Upper lobe of left lung (tissue), 6 donors: ENCODE results near the gene FCN3. TPM values are rescaled to one million over a fixed set of nuclear protein-coding genes. Genes with fewer than 3 reads are reported as not detected.

Experiments used
- ATAC-seq, 2 donors: fragments of 200-7000 bp; cut with Tn5 transposase; one replicate each; pipeline ENCODE4 v1.9.1; 2022; ENCODE audit warnings: mild to moderate bottlenecking in 2 of 2, moderate library complexity in 2 of 2; ENCODE audit not compliant: low FRiP score in 2 of 2
- DNase-seq, 2 donors: peaks; one replicate each; pipeline ENCODE4 v3.0.0-alpha.2; 2019 to 2020
- H3K27ac ChIP-seq, 4 donors: fragments of 200-600 bp; sonication (generic); one replicate each; pipeline ENCODE4 v1.5.1; 2016 to 2019
- H3K27me3 ChIP-seq, 4 donors: fragments of 200-600 bp; sonication (generic); one replicate each; pipeline ENCODE4 v1.5.1; 2017 to 2019
- H3K36me3 ChIP-seq, 4 donors: fragments of 200-600 bp; sonication (generic); one replicate each; pipeline ENCODE4 v1.5.1; 2016 to 2019
- H3K4me1 ChIP-seq, 4 donors: fragments of 200-600 bp; sonication (generic); one replicate each; pipeline ENCODE4 v1.5.1; 2018 to 2019
- H3K4me3 ChIP-seq, 4 donors: fragments of 200-600 bp; sonication (generic); one replicate each; pipeline ENCODE4 v1.5.1; 2017 to 2019; ENCODE audit warnings: mild to moderate bottlenecking in 2 of 4, moderate library complexity in 1 of 4
- H3K9me3 ChIP-seq, 4 donors: fragments of 200-600 bp; sonication (generic); one replicate each; pipeline ENCODE4 v1.5.1; 2018 to 2019
- CTCF ChIP-seq, 6 experiments: fragments of 450-650 bp in 4 of 6; fragments of 200-600 bp in 2 of 6; sonication (generic) in 2 of 6; IDR thresholded peaks; one replicate each; pipeline ENCODE4 v1.5.1; 2016 to 2019; ENCODE audit warnings: antibody characterized with exemption in 6 of 6
- EP300 ChIP-seq, 4 donors: sonication (generic); formaldehyde crosslinking; IDR thresholded peaks; one replicate each; pipeline ENCODE4 v1.5.1; 2017; ENCODE audit warnings: antibody characterized with exemption in 4 of 4, control low read depth in 2 of 4
- POLR2A ChIP-seq, 4 donors: fragments of 450-650 bp; IDR thresholded peaks; one replicate each; pipeline ENCODE4 v1.5.1; 2016 to 2017; ENCODE audit warnings: antibody characterized with exemption in 4 of 4, mild to moderate bottlenecking in 2 of 4
- POLR2AphosphoS5 ChIP-seq, 2 donors: sonication (generic); formaldehyde crosslinking; IDR thresholded peaks; one replicate each; pipeline ENCODE4 v1.5.1; 2017; ENCODE audit warnings: antibody characterized with exemption in 2 of 2
- WGBS, 2 donors: methylation state at CpG; one replicate each; pipeline ENCODE4 v1.1.5; 2017 to 2018; 5-methylcytosine and 5-hydroxymethylcytosine counted together
- total RNA-seq, 6 donors: library from RNA; depleted of rRNA in 4 of 6; stranded (reverse); fragments of >200 nt in 4 of 6; gene quantifications; one replicate each; pipeline versions ENCODE4 v1.1.0 to v1.2.1, GENCODE V29; 2016 to 2021
- donor health status: DM: no; HTN: no; CAD: no; lungs with moderate emphysema.
- donor health status: DM: no; HTN: yes; CAD: no; lungs with severe emphysema.

Gene FCN3
- 1,000 to 10,000 TPM in 1 of 6 donors, 100 to 1,000 TPM in 5; 145 to 1,319 (median 555) TPM for total RNA-seq

- Histone ChIP-seq H3K9me3 (no peaks in the 10 kb centered on the region), H3K4me3 (peak within 1 kb of the TSS; percentile 32 to 56 (median 38)), H3K27ac (peak within 1 kb of the TSS; percentile 64 to 98 (median 84)), H3K27me3 (no peaks in the 10 kb centered on the region), H3K4me1 (peaks cover 3 to 20% (median 12%) of the 10 kb centered on the region in 4 donors), H3K36me3 (peaks cover 0 to 20% (median 0%) of the 10 kb centered on the region in 4 donors)
- no peak for ATAC-seq
- WGBS, 2 donors, result 52 to 65% methylated on average over 3 to 4 of the region's 4 CpGs
- DNase-seq, result no peak
- TF ChIP-seq POLR2AphosphoS5 (IDR thresholded peaks at IDR 0.05) (peak; percentile 29 to 70), EP300 (IDR thresholded peaks at IDR 0.05) (peak in 2 of 4 donors; percentile 5 to 25), CTCF (IDR thresholded peaks at IDR 0.05) (no peak), POLR2A (IDR thresholded peaks at IDR 0.05) (peak in 1 of 4 donors; percentile 43)
Measured at GRCh38 chr1:27374362-27375086, at the start of gene FCN3. TSS of gene FCN3 (minus strand) at chr1:27374824. CDS start at chr1:27374818, 6 bp downstream.

GRCh38 chr1:27423709-27424108 lies 49.1 kb upstream of the FCN3 start:
- DNase-seq (no peak), ATAC-seq (no peak)
- H3K9me3 ChIP-seq, result no peaks in the 10 kb centered on the region
- no peaks in the 10 kb centered on the region for H3K27me3 ChIP-seq
- TF ChIP-seq EP300 (IDR thresholded peaks at IDR 0.05) (no peak), CTCF (IDR thresholded peaks at IDR 0.05) (no peak), POLR2AphosphoS5 (IDR thresholded peaks at IDR 0.05) (no peak), POLR2A (IDR thresholded peaks at IDR 0.05) (no peak)
- WGBS, 2 donors, result 83 to 85% methylated on average over 4 of the region's 4 CpGs
- peaks cover 0 to 28% (median 3%) of the 10 kb centered on the region in 4 donors for H3K36me3 ChIP-seq
- no peak overlapping the region for H3K27ac ChIP-seq
- H3K4me1 ChIP-seq, result peaks cover 60 to 78% (median 67%) of the 10 kb centered on the region in 4 donors
- H3K4me3 ChIP-seq, result no peak overlapping the region

GRCh38 chr1:27418326-27419185 lies 43.9 kb upstream of the FCN3 start:
- TF ChIP-seq POLR2AphosphoS5 (IDR thresholded peaks at IDR 0.05), result peak; percentile 29 to 62
- peak in 1 of 4 donors; percentile 9 for TF ChIP-seq EP300 (IDR thresholded peaks at IDR 0.05)
- TF ChIP-seq POLR2A (IDR thresholded peaks at IDR 0.05), result no peak
- Histone ChIP-seq H3K9me3 (no peaks in the 10 kb centered on the region), H3K36me3 (peaks cover 23 to 51% (median 43%) of the 10 kb centered on the region in 4 donors), H3K4me1 (peaks cover 40 to 63% (median 57%) of the 10 kb centered on the region in 4 donors), H3K27ac (peak overlapping the region; percentile 36 to 71 (median 64)), H3K4me3 (no peak overlapping the region), H3K27me3 (no peaks in the 10 kb centered on the region)
- 34 to 50% methylated on average over 14 of the region's 14 CpGs for WGBS, 2 donors
- ATAC-seq (peak; percentile 84 to 94), DNase-seq (peak in 1 of 2 donors; percentile 90)

- 75 to 95% methylated on average over 3 of the region's 3 CpGs for WGBS, 2 donors
- ATAC-seq (no peak), DNase-seq (no peak)
- Histone ChIP-seq H3K36me3 (peaks cover 25 to 60% (median 51%) of the 10 kb centered on the region in 4 donors), H3K27ac (peak overlapping the region; percentile 36 to 71 (median 64)), H3K9me3 (no peaks in the 10 kb centered on the region), H3K27me3 (no peaks in the 10 kb centered on the region), H3K4me3 (no peak overlapping the region), H3K4me1 (peaks cover 39 to 65% (median 57%) of the 10 kb centered on the region in 4 donors)
- TF ChIP-seq CTCF (IDR thresholded peaks at IDR 0.05), result no peak
- no peak for TF ChIP-seq POLR2AphosphoS5 (IDR thresholded peaks at IDR 0.05)
- no peak for TF ChIP-seq POLR2A (IDR thresholded peaks at IDR 0.05)
- no peak for TF ChIP-seq EP300 (IDR thresholded peaks at IDR 0.05)
Measured at GRCh38 chr1:27417713-27418112, 43.1 kb upstream of the FCN3 start.
